Aortic smooth muscle cell (primary cell): Measurements from ENCODE around the gene SEPTIN5. TPM values are rescaled to one million over a fixed set of nuclear protein-coding genes. Genes with fewer than 3 reads are reported as not detected.

ENCODE experiments used
- total RNA-seq: library from RNA; depleted of rRNA; stranded (reverse); fragments of >200 nt; gene quantifications from 2 replicates; pipeline ENCODE4 v1.2.3, GENCODE V29; 2014

SEPTIN5 gene
- total RNA-seq = 25.6 and 30.7 TPM in 2 replicates

DNA sequence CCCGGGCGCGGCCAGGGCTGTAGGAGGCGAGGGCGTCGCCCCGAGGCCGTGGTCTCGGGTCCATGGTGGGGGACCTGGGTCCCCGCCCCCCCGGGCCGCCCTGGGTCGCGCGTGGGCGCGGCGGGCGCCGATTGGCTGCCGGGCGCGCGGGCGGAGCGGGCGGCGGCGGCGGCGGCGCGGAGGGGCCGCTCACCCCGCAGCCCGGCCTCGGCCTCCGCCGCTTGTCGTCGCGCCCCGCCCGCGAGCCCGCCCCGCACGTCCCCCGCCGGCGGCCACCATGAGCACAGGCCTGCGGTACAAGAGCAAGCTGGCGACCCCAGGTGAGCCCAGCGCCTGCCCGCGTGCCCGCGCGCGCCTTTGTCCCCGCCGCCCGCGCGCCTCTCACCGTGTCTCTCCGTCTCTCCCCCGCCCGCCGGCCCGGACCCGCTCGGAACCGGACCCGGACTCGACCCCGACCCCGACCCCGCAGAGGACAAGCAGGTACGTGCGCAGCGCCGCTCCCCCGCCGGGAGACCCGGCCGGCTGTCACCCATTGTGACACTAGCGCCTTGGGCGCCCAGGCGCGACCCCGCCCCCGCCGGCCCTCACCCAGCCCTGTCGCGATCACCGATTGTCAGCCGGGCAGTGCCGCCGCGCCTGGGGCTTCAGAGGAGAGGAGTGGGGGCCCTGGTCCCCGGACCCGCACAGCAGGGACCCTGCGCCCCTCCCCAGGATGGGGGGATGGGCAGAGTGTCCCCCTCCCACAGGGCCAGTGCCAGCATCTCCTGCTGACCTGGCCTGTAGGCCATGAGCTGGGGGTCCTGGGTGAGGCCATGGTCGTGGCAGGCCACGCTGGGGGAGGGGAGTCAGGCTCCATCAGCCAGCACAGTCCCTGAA, at the start of gene SEPTIN5:
Gene SEPTIN5, plus strand, starts transcription at position 192 of the 876 bp plus-strand sequence. Its CDS starts 86 bp downstream, at position 278.

DNA sequence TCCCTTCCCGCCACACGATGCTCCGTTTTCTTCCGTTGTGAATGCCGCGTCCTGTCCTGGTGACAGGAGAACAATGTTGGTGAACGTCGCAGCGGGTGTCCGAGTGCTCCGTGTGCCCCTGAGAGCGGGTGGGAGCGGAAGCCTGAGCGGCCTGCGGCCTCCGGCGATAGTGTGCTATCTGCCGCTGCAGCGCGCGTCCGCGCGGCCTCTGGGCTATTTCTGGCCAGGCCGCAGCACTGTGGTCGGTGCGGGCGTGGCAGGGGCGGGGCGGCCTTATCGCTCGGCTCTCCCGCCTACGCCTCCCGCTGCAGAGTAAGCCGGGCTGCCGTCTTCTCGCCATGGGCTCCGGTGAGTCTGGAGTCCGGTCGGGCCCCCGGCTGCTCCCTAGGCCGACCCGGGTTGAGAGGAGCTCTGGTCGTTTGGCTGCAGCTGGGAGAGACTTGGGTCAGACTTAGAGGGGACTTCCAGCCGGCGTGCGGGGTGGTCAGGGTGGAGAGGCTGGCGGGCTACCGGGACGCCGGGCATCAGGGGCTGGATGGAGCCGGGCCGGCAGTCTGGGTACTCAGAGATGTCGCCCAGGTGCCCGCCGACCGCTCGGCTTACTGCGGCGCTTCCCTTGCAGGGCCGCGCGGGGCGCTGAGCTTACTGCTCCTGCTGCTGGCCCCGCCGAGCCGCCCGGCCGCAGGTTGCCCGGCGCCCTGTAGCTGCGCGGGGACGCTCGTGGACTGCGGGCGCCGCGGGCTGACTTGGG, 9.1 kb downstream of the SEPTIN5 start, which contains the start of gene GP1BB:
Gene GP1BB, plus strand, starts transcription at position 308 of the 751 bp plus-strand sequence. Its CDS starts 31 bp downstream, at position 339.

DNA sequence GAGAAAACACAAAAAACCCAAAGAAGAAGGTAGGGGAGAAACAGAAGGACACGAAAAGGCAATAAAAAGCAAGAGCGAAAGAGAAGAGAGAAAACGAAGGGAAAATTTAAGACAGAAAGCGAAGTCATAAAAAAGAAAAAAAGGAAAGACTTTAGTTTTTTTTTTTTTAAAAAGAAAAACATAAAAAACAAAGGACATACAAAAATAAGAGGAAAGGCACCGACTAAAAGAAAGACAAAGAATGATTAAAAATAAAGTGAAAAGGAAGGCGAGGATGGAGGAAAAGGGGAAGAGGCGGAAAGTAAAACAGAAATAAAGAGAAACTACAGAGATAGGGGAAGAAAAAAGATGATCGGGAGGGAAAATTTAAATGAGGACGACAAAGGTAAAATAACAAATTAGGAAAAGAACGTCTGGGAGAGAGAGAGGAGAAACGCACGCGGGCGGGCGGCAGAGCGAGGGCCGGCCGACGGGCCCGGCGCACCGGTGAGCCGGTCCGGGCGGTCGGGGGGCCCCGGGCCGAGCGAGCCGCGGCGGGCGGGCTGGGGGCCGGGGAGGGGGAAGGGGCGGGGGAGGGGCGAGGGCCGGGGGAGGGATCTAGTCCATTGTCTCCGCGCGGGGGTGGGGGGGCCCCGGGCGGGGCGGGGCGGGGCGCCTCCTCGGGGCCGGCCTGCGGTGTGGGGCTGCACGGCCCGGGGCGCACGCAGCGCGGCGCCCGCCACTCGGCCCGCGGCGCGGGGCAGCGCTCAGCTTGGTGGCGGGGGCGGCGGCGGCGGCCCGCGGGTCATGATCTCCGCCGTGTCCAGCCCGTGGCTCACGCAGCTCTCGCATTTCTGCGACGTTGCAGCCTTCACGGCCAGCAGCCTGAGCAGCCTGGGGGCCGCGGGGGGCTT, 46.0 kb downstream of the SEPTIN5 start, which contains the start of gene TBX1:
Gene TBX1, plus strand, starts transcription at position 721 of the 893 bp plus-strand sequence. Its CDS starts 66 bp downstream, at position 787.

Other genes starting within 250 kb of the SEPTIN5 start
- gene UFD1, start 235.3 kb upstream of the SEPTIN5 start, total RNA-seq = 85.9 and 101 TPM in 2 replicates
- 11.2 and 23.9 TPM in 2 replicates for gene CDC45, start 234.6 kb upstream of the SEPTIN5 start, total RNA-seq
- gene CLDN5, start 190.1 kb upstream of the SEPTIN5 start, total RNA-seq = 7.7 and 17.2 TPM in 2 replicates
- gene GP1BB, start 9.0 kb downstream of the SEPTIN5 start, total RNA-seq = 1.6 and 2.1 TPM in 2 replicates
- 0.12 and 0.13 TPM in 2 replicates for gene TBX1, start 46.3 kb downstream of the SEPTIN5 start, total RNA-seq
- 6.1 and 8.5 TPM in 2 replicates for gene GNB1L, start 140.4 kb downstream of the SEPTIN5 start, total RNA-seq
- 10.6 and 11.9 TPM in 2 replicates for gene RTL10, start 140.4 kb downstream of the SEPTIN5 start, total RNA-seq
- gene COMT, start 227.3 kb downstream of the SEPTIN5 start, total RNA-seq = 184 and 209 TPM in 2 replicates
- gene TXNRD2, start 227.3 kb downstream of the SEPTIN5 start, total RNA-seq = 26.7 and 29.3 TPM in 2 replicates